Tibial artery (tissue), 4 donors: ENCODE data around the gene TMC5.

ENCODE experiments used
- DNase-seq, 2 donors: peaks; one replicate each; pipeline ENCODE4 v3.0.0-alpha.2; 2019
- H3K27ac ChIP-seq, 2 donors: fragments of 200-600 bp; sonication (generic) in 1 of 2; 1 replicate in 1 of 2; 2 replicates in 1 of 2; pipeline ENCODE4 v1.5.1; 2018 to 2019; ENCODE audit warnings: mild to moderate bottlenecking in 1 of 2
- H3K27me3 ChIP-seq, 2 donors: fragments of 200-600 bp; sonication (generic) in 1 of 2; one replicate each; pipeline versions ENCODE4 v1.5.1 to v1.6.0; 2016 to 2019
- H3K36me3 ChIP-seq, 3 donors: fragments of 200-600 bp; sonication (generic) in 2 of 3; one replicate each; pipeline ENCODE4 v1.5.1; 2016 to 2019; ENCODE audit warnings: mild to moderate bottlenecking in 2 of 3
- H3K4me1 ChIP-seq, 4 donors: fragments of 200-600 bp; sonication (generic) in 2 of 4; 1 replicate in 3 of 4; 2 replicates in 1 of 4; pipeline ENCODE4 v1.5.1; 2016 to 2019
- H3K4me3 ChIP-seq, 2 donors: fragments of 200-600 bp; sonication (generic) in 1 of 2; 1 replicate in 1 of 2; 2 replicates in 1 of 2; pipeline ENCODE4 v1.5.1; 2018 to 2019; ENCODE audit warnings: mild to moderate bottlenecking in 2 of 2
- H3K9me3 ChIP-seq, 3 donors: fragments of 200-600 bp; sonication (generic) in 1 of 3; one replicate each; pipeline ENCODE4 v1.5.1; 2016 to 2019
- CTCF ChIP-seq, 2 experiments: fragments of 200-600 bp in 1 of 2; fragments of 450-650 bp in 1 of 2; IDR thresholded peaks; one replicate each; pipeline ENCODE4 v1.5.1; 2017 to 2019; ENCODE audit warnings: antibody characterized with exemption in 2 of 2, mild to moderate bottlenecking in 1 of 2, moderate library complexity in 1 of 2
- intact Hi-C: fragments of 100-400 bp; cut with DNase I; formaldehyde crosslinking; loops from one replicate; pipeline ENCODE4 v1.15.0; 2023; ENCODE audit warnings: low total_unique reads

TMC5 gene

GRCh38 chr16:19484096-19484495, 66.4 kb downstream of the TMC5 start:
- Histone ChIP-seq H3K27ac (no peak overlapping the region), H3K9me3 (peaks cover 0 to 7% (median 0%) of the 10 kb centered on the region in 3 donors), H3K4me3 (no peak overlapping the region), H3K27me3 (peaks cover 0 to 3% of the 10 kb centered on the region in 2 donors), H3K36me3 (no peaks in the 10 kb centered on the region), H3K4me1 (no peaks in the 10 kb centered on the region)
- intact Hi-C loops = no loop called here
- no peak for DNase-seq
- no peak for TF ChIP-seq CTCF (IDR thresholded peaks at IDR 0.05)

DNA sequence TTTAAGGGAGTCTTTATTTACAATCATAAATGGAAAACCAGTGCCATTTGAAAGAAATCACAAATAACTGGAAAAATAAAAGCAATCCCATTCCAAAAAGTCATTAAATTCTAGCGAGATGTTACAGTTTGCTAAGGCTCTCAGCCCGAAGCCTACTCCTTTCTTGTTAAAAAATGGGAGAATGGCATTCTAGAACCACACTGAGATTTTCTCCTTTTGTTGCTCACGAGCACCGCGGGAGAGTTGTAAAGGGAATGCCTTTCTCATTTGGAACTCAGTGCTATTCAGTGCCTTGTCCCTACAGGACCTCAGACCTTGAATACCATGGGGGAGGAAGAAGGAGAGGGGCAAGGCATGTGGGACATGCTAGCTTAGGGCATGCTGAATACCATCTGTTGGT, 67.9 kb downstream of the TMC5 start:
- Histone ChIP-seq H3K27me3 (no peaks in the 10 kb centered on the region), H3K9me3 (peaks cover 0 to 7% (median 0%) of the 10 kb centered on the region in 3 donors), H3K36me3 (no peaks in the 10 kb centered on the region), H3K4me1 (no peaks in the 10 kb centered on the region), H3K4me3 (no peak overlapping the region), H3K27ac (no peak overlapping the region)
- no peak for DNase-seq
- intact Hi-C loops = no loop called here
- TF ChIP-seq CTCF (IDR thresholded peaks at IDR 0.05) = no peak

DNA sequence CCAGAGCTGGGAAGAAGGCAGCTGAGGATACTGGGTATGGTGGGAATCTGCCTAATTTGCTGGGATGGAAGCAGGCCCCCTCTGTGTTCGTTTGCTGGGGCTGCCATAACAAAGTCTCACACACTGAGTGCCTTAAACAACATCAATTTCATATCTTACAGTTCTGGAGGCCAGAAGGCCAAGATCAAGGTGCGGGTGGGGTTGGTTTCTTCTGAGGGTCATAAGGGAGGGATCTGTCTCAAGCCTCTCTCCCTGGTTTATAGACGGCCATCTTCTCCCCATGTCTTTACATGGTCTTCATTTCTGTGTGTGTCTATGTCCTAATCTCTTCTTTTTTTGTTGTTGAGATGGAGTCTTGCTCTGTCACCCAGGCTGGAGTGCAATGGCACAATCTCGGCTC, 68.4 kb downstream of the TMC5 start:
- H3K4me1 ChIP-seq = no peaks in the 10 kb centered on the region
- H3K27me3 ChIP-seq = no peaks in the 10 kb centered on the region
- no peak for DNase-seq
- no peaks in the 10 kb centered on the region for H3K36me3 ChIP-seq
- no peak for TF ChIP-seq CTCF (IDR thresholded peaks at IDR 0.05)
- intact Hi-C loops = no loop called here
- no peak overlapping the region for H3K4me3 ChIP-seq
- H3K9me3 ChIP-seq = peaks cover 0 to 7% (median 0%) of the 10 kb centered on the region in 3 donors
- H3K27ac ChIP-seq = no peak overlapping the region

GRCh38 chr16:19486750-19487325, 69.2 kb downstream of the TMC5 start:
- intact Hi-C loops = no loop called here
- Histone ChIP-seq H3K4me1 (no peaks in the 10 kb centered on the region), H3K27me3 (no peaks in the 10 kb centered on the region), H3K9me3 (peaks cover 0 to 4% (median 0%) of the 10 kb centered on the region in 3 donors), H3K4me3 (no peak overlapping the region), H3K36me3 (no peaks in the 10 kb centered on the region), H3K27ac (no peak overlapping the region)
- DNase-seq = no peak
- no peak for TF ChIP-seq CTCF (IDR thresholded peaks at IDR 0.05)

DNA sequence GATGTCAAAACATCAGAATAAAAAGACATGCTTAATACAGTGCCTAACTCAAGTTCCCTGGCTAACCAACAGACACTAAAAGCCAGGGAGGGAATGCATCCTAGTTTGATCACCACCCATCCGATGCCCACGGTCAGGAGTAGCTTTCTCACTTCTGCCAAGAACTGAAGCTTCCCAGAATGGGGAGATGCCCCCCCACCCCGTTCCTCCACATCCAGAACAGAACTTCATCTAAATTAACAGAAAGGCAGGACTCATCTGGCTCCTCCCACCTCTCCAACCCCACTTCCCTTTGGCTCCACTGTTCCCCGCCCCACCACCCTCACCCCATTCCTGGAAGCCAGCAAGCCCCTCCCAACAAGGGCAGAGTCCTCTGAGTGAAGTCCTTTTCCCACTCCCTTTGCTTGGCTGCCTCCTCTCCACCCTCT, 70.5 kb downstream of the TMC5 start:
- DNase-seq = no peak
- no peak for TF ChIP-seq CTCF (IDR thresholded peaks at IDR 0.05)
- intact Hi-C loops = no loop called here
- Histone ChIP-seq H3K9me3 (no peaks in the 10 kb centered on the region), H3K36me3 (no peaks in the 10 kb centered on the region), H3K4me3 (no peak overlapping the region), H3K27ac (no peak overlapping the region), H3K4me1 (no peaks in the 10 kb centered on the region), H3K27me3 (no peaks in the 10 kb centered on the region)

DNA sequence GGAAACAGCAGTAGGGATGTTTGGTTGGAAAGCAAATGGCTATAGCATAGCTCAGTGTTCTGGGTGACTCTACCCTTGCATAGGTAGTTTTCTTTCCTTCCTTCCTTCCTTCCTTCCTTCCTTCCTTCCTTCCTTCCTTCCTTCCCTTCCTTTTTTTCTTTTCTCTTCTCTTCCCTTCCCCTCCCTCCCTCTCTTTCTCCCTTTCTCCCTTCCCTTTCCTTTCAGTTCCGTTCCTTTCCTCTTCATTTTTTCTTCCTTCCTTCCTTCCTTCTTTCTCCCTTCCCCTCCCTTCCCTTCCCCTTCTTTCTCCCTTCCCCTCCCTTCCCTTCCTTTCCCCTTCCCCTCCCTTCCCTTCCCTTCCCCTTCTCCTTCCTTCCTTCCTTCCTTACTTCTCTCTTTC, 72.9 kb downstream of the TMC5 start:
- intact Hi-C loops = no loop called here
- Histone ChIP-seq H3K36me3 (no peaks in the 10 kb centered on the region), H3K9me3 (no peaks in the 10 kb centered on the region), H3K27ac (no peak overlapping the region), H3K4me3 (no peak overlapping the region), H3K4me1 (no peaks in the 10 kb centered on the region), H3K27me3 (no peaks in the 10 kb centered on the region)
- DNase-seq = no peak
- TF ChIP-seq CTCF (IDR thresholded peaks at IDR 0.05) = no peak
